ENCODE results near the gene LDLRAD2.

DNA sequence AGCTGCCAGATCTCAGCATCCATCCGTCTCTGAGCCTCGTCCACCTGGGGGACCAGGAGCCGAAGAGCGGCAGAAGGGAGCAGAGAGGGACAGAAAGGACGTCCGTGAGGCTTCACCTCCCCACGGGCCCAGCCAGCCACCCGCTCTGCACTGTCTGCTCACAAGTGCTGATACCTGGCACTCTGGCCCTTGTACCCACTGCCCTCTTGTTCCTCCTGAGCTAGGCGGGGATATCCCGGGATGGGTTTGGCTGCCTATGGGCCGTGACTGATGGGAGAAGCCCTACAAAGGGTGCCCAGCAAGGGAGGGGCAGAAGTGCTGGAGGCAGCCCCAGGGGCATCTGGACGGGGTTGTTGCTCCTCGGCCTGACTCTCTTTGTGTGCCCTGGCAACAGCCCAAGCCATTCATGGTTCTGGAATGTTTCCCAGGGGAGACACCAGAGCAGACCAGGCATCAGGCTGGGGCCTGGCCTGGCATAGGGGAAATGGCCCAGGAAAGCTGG, 57.6 kb downstream of the LDLRAD2 start:
- TF ChIP-seq, protein P1, sequence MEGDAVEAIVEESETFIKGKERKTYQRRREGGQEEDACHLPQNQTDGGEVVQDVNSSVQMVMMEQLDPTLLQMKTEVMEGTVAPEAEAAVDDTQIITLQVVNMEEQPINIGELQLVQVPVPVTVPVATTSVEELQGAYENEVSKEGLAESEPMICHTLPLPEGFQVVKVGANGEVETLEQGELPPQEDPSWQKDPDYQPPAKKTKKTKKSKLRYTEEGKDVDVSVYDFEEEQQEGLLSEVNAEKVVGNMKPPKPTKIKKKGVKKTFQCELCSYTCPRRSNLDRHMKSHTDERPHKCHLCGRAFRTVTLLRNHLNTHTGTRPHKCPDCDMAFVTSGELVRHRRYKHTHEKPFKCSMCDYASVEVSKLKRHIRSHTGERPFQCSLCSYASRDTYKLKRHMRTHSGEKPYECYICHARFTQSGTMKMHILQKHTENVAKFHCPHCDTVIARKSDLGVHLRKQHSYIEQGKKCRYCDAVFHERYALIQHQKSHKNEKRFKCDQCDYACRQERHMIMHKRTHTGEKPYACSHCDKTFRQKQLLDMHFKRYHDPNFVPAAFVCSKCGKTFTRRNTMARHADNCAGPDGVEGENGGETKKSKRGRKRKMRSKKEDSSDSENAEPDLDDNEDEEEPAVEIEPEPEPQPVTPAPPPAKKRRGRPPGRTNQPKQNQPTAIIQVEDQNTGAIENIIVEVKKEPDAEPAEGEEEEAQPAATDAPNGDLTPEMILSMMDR (IDR thresholded peaks at IDR 0.05; ENCODE audit: low read length): no peak
- no peak for TF ChIP-seq EZH2 (optimal IDR thresholded peaks at IDR 0.05; ENCODE audit: low read depth, low read length)
- no peak for TF ChIP-seq EZH2phosphoT487 (IDR thresholded peaks at IDR 0.05; ENCODE audit: low read length)

All from MM.1S (cell line).